ENCODE measurements around the gene ZNF106.

DNA sequence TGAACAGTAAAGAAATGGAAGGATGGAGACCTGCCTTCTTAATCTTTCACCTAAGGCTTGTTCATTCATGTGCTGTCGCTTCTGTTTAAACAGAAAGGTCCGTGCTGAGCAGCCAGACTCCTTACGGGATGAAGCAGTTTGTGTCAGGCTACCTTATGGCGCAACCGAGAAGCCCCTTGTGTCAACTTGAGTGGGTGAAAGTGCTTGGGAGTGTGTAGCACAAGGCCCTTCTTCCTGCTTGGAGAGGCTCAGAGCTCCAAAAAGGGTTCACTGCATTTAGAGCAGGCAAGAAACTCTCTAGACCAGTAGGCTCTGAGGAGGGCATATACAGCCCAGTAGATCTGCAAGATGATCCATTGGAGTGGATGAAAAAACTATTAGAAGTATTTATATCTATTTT is 115.7 kb downstream of the ZNF106 start:
- TF ChIP-seq, protein P1, sequence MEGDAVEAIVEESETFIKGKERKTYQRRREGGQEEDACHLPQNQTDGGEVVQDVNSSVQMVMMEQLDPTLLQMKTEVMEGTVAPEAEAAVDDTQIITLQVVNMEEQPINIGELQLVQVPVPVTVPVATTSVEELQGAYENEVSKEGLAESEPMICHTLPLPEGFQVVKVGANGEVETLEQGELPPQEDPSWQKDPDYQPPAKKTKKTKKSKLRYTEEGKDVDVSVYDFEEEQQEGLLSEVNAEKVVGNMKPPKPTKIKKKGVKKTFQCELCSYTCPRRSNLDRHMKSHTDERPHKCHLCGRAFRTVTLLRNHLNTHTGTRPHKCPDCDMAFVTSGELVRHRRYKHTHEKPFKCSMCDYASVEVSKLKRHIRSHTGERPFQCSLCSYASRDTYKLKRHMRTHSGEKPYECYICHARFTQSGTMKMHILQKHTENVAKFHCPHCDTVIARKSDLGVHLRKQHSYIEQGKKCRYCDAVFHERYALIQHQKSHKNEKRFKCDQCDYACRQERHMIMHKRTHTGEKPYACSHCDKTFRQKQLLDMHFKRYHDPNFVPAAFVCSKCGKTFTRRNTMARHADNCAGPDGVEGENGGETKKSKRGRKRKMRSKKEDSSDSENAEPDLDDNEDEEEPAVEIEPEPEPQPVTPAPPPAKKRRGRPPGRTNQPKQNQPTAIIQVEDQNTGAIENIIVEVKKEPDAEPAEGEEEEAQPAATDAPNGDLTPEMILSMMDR (IDR thresholded peaks at IDR 0.05), result no peak
- TF ChIP-seq POLR2A (IDR thresholded peaks at IDR 0.05) (no peak), POLR2AphosphoS5 (IDR thresholded peaks at IDR 0.05; ENCODE audit: insufficient read depth in 1 of 2, low read depth in 1 of 2) (no peak)

Data from vagina (tissue), 2 donors.